Activated CD8-positive, alpha-beta memory T cell treated with anti-CD3 and anti-CD28 coated beads, Interleukin-2, amount 50 U/mL, for 4 hours (primary cell): Measurements from ENCODE around the gene ARHGAP22.

Experiments
- DNase-seq: peaks from one replicate; pipeline ENCODE4 v3.0.0-alpha.2; 2020

The ARHGAP22 gene

DNA sequence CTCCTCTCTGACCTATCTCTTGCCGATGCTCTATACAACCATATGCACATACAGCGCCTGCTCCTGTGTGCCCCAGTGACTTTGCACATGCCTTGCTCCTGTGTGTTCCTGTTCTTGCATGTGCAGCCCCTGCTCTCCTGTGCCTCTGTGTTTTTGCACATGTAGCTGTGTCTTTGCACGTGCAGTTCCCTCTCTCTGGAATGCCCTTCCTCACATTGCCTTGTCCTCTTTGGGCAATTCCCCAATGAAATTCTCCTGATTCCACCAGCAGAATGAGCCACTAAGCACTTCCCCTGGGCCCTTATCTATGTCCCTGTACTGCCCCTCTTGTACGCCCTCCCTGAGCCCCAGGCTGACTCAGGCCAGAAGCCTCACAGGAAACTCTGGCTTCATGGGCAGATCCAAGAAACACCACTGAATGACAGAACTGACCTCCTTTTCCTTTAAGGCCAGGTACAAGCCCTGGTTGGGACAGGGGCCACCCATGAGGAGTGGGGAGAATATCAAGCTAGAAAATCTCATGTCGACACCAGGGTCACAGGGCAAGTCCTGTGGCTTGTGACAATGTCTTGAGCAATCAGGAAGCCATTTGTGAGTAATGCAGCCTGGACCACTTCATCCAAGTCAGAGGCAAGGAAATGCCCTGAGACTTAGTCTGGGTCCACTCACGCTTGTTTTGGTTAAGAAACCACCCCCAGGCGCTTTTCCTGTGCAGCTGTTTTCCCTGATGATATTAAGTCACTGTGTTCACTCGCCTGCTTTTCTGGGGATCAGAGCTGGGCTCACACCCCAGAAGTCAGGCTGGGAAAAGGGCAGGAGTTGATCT, 1.9 kb upstream of the ARHGAP22 start:
- no peak for DNase-seq

DNA sequence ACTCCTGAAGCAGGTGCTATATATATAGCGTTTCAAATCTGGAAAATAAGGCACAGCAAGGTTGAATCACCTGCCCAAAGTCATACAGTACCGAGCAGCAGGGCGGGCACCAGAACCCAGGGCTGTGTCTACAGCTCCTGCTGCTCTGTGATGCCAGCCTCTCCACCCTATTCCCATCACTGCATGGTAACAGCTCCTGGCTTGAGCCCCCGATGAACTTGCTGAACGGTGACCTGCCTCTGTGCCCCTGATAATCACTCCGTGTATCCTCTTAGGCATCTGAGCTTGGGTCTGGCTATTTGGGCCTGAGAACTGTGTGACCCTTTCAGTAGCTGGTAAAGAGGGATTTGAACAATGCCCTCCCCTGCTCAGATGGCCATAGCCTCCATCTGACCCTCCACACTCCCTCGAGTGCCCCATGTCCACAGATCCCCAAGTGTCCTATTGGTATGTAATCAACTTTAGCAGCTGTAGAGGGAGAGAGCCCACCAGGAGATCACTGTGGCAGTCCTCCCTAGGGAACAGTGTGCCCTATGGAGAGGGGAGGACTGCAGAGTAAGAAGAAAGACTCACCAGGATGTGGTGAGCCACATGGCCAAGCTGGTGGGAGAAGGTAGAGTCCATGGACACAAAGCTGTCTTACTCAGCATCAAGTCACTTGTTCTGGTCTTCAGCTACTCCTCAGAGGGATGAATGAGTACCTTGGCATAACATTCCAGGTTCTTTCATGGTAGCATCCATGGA, 1.1 kb upstream of the ARHGAP22 start:
- no peak for DNase-seq

DNA sequence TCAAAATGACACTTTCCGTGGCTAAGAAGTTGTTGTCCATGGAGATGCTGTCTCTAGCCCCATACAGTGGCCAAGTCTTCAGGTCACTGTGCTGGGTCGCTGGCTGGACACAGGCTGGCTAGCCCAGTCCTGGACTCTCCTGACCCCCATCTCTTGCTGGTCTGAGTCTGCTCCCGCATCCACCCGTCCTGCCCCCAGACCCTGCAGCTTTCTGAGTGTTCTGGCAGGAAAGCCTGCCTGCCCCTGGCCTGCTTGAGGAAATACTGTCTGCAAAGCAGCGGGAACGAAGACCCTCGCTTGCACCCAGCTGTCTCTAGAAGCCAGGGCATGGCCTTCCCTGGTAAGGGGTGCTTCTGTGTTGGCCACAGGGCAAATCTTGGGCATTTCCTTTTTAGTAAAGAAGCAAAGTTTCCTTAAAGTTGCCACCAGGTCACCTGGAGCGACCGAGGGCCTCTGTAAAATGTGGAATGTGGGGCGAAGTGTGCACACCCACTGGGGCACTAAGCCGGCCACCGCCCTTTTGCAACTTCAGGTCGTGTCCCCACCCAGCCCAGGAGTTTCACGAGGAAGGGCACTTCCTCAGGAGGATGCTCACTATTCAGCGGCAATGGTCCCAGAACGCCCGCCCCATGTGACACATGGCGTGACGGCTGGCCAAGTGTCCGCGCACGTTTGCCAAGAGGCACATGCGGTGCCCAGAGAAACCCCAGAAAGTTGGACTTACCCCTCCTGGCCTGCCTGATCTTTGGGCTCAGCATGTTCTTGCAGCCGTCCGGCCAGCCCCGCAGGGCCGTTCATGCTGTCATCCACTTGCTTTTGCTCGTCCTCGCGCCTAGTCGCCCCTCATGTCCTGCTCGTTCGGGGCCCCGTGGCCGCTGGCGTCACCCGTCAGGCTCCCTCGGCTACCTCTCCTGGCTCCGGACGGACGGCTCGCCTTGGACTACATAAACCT, 558 bp downstream of the ARHGAP22 start:
- no peak for DNase-seq

DNA sequence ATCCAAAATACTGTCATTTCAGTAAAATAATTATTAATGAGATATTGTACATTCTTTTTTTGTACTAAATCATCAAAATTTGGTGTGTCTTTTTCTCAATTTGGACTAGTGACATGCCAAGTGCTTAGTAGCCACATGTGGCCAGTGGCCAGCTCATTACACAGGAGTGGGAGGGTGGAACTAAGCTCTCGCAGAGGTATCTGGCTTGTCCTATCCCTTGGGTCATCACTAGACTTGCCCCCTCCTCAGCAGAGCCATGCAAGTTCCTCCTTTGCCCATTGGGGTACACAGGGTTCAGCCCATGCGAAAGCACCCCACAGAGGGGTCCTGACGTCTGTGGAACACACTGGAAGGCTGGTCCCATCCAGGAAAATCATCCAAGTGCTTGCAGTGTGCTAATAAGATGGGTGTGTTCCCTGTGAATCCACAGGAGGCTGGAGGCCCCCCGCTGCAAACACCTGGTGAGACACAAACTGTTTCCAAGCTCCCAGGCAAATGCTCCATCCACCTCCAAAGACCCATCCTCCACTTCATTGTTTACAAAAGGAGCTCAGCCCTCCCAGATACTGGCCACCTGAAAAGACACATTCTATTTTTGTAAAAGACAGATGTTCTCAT, 1.3 kb downstream of the ARHGAP22 start:
- DNase-seq, result no peak

DNA sequence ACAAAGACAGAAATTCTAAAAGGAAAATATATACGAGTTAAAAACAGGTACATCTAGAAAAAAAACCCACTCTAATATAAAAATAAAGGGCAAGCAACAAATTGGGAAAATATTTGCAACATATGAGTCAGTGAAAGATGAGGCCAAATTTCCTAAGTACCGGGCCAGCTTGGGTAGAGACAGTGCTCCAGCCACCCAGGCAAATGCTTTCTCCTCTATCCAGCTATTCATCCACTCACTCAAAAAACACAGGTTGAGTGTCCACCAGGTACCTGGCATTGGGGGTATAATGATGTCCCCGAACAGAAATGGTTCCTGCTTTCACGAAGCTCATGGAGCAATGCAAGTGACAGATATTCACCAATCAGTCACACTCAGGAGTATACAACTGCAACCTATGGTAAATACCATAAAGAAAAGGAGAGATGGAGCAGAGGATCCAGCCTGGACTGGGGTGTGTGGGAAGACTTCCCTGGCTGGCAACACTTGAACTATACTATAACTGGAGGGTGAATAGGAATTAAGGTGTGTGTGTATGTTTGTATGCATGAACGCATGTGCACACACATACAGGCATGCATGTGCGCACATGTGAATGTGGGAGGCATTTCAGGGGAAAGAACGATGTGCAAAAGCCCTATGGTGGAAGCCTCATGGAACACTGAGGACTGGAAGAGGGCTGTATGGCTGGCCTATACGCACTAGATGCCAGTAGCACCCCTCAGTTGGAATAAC, 2.3 kb downstream of the ARHGAP22 start:
- DNase-seq, result no peak

DNA sequence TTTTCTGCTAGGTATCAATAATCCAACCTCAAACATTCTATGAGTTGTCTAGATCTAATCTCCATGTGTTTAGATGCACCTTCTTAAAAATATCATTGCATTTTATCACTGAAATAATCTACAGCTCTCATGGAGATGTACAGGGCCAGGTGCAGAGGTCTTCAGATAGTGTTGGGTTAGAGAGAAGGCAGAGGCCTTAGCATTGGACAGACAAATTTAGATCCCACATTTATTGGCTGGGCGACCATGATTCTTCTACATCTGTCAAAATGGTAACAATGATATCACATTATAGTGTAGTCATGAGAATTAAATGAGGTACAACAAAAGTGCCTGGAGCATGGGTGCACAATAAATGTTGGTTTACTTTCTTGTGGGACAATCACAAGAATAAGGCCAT, 3.1 kb downstream of the ARHGAP22 start:
- DNase-seq, result no peak

DNA sequence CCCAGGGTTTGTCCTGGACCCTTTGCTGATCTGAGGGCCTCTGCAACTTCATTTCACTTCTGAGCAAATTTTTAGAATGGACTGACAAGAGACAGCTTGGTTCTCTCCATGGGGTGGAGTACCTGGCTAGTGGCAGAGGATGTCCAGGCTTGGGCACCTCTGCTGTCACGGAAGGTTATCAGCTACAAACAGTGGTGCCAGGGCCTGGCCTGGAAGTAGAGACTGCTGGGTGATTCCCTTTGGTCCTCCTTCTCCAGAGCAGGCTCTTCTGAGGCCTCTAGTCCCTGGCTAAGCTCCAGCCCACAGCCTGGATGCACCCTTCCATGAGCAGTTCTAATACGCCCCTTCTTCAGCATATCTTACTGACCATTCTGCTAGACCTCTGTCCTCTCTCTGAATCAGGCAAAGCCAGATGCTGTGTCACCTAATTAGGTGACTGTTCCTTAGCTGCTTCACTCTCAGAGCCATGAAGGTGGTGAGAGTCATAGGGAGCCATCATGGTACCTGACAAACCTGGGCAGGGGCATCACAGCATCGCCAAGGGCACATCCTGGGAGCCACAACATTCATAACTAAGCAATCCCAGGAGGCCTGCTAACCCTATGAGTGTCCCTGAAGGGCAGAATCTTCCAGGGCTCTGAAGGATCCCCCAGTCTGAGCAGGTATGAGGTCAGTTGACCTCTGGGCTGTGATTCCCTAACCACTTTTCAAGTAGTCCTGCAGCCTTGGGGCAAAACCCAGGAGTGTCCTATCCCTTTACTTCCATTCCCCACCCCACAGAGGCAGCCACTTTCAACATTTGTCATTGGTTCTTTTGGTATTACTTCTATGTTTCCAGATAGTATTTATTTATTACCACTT, 4.0 kb downstream of the ARHGAP22 start:
- DNase-seq, result no peak

DNA sequence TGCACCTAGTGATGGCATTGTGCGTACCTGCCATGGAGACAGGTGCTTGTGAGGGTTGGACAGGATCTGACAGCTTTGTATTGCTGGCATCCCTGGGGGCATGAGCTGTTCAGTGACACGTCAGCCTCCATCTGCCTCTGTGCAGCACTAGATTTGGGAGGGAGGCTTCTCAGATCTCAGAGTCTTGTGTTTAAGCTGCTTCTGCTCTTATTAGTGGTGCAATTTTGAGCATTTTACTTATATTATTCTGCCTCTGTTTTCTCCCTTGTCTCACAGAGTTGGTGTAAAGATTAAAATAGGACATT, 5.1 kb downstream of the ARHGAP22 start:
- DNase-seq, result no peak

DNA sequence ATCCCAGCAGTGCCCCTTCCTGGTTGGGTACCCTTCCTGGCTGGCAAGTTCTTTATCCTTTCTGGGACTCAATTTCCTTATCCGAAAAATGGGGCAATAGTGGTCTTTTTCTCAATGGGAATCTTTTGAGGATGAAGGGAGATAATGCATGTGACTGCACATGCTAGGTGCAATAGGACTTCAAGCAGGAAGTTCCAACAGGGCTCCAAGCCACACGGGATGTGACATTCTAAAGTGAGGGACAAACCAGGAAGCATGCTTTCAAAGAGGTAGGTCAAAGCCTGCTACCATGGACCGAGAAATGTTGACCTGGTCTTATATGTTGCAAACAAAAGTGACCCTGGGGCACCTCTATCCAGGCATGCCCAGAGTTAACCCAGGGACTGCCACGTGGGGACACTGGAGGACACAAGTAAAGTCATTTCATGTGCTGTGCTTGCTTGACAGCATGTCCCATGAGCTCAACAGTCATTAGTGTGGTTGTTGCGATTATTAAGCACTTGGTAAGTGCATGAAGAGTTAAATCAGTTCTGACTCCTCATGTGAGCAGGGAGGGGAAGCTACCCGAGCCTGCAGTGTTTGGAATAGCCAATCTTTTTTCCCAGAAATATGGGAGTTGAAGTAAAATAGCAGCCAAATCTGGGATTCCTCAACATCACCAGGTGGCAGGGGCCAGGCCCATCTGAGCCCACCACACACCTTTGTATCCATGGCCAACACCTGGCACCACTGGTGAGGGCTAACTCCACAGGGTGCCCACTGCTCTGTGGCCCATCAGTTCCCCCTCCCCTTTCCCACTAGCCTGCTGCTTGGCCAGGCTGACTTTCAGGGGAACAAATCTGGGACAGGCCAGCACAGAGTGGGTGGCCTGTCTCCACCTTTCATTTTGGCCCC, 5.7 kb downstream of the ARHGAP22 start:
- DNase-seq, result no peak

DNA sequence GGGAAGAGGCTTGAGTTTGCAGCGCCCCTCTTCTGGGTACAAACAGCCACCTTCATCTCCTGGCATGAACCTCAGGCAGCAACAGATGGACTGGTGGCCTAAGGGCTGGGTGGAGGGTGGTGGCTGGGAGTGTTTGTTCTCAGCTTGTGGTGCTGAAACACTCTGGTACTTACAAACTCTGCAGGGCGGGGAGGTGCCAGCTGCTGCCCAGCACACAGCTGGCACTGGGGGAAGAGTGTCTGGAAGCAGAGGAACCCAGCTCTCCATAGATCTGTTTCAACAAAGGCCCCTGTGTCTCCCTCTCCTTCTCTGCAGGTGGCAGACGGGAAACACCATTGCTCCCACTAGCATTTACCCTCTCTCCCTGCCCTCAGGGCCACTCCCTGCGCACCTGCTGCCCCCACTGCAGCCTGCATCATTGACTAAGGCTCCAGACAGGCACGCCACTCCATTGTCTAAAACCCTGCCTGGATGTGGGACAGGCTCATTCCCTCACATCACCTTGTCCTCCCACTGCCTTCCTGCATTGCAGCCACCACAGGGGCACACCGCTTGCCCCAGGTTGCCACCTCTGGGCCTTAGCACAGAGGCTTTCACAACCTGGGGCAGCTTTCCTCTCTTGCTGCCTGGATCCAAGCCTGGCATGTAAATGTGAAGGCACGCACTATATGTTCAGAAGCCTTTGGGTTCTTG, 6.5 kb downstream of the ARHGAP22 start:
- DNase-seq, result no peak

DNA sequence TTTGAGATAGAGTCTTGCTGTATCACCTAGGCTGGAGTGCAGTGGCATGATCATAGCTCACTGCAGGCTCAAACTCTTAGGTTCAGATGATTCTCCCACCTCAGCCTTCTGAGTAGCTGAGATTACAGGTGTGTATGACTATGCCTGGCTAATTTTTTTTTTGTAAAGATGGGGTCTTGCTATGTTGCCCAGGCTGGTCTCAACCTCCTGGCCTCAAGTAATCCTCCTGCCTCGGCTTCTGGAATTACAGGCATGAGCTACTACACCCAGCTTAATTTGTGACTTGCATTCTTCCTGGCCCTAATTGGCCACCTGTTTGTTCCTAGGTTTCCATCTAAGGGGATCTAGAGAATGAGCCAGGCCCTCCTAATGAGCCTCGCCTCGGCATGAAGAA, 9.3 kb downstream of the ARHGAP22 start:
- no peak for DNase-seq

DNA sequence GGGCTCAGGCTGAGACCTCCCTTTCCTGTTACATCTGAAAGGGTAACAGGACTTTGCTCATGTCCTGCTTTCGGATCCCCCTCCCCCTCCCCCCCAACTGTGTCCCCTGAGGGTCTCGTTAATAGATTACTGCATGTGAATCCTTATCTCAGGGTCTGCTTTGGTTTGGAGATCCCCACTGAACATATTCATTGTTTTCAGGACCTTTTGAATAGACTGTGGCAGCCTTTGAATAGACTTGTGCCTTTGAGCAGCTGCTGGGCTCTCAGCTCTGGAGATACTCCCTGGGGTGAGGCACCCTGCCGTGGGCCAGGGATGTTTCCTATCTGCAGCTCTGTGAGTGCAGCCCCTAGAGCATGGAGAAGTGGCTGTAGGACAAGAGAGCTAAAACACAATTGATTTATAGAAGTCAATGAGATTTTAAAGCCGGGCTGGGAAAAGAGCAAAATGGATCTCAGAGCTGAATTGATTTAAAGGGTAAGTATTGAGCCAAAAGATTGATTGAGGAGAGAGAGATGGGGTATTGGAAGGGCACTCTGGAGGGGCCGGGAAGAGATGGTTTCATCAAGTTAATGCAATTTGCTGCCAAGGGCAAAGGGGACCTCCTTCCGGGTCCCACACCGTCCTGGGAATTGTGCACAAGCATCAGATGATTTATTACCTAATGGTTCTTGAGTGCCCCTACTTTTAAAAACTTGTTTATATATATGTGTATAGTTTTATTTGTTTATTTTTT, 9.9 kb downstream of the ARHGAP22 start:
- no peak for DNase-seq

DNA sequence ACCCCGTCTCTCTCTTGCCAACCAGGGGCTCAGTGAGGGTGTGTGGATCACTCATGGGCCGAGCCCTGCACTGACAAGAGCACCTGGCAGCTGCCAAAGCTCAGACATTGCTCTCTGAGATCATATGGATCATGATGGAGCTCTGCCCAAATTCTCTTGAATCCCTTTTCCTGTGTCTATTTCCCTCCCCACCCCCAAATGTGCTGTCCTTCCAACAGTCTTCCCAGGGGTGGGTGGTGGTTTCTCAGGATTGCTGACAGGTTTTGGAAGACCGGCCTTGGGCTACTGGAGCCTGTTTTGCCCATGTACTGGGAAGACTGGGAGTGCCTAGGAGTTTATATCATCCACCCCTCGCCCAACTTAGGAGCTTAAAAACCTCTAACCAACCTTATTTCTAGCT, 10.5 kb downstream of the ARHGAP22 start:
- DNase-seq, result no peak

DNA sequence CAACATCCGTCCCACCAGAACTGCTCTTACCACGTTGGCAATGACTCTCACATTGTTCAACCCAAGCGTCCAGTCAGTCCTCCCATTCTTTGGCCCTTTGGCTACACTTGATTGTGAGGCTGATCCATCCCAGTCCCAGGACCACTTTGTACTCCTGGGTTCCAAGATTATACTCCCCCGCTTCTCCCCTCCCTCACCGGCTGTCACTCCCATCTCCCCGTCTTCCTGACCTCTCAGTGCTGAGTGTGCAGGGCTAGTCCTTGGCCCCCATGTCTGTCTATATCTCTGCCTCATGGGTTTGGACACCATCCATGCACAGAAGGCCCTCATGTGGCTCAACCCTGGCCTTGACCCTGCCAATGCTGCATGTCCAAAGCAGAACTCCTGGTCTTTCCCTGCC, 12.5 kb downstream of the ARHGAP22 start:
- no peak for DNase-seq

DNA sequence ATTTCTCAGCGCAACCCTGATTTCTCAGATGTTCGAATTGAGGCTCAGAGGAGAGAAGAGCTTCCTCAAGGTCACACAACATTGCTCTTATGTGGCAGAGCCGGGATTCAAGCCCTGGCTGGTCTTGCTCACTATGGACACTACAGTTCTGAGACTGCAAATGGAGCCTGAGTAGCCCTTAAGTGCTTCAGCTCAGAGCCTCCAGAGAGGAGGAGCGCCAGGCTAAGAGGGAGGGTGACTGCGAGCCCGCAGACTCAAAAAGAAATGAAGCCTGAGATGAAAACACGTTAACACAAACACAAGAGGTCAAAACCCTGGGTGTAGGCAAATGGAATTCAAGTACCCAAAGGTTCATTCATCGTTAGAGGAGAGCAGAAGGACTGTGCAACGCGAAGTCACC, 13.9 kb downstream of the ARHGAP22 start:
- no peak for DNase-seq

DNA sequence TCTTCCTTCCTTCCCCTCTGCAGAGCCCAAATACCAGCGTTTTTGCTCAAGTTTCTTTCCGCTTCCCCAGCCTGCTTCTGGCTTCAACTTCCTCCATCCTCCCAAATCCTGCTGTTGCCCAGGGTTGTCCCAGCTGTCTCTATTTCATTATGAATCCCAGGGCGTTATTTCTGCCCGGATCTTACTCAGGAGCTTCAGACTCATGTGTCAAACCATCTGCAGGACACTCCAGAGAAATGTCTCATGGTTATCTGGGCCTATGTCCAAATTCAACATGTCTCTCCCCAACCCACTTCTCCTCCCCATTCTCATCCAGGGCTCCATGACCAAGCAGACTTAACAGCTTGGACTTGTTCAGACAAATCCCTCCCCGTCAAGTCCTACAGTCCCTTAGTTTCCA, 15.6 kb downstream of the ARHGAP22 start:
- DNase-seq, result no peak

DNA sequence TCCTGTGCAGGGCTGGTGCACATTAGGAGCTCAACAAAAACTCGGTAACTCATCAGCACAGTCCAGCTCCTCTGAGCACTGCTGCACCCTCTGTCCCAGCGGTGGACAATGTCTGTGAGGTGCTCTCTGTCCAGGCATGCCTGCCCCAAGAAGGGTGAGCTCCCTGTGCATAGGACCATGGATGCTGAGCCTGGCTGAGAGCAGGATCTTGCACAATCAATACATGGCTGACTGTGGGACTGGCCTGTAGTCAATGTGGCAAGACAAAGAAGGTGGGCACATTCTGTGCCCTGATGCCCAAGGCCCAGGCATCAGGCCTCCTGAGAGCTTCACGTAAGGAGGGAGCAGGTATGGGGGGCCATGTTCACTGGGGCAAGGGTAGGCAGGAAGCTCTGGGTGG, 17.1 kb downstream of the ARHGAP22 start:
- DNase-seq, result no peak

DNA sequence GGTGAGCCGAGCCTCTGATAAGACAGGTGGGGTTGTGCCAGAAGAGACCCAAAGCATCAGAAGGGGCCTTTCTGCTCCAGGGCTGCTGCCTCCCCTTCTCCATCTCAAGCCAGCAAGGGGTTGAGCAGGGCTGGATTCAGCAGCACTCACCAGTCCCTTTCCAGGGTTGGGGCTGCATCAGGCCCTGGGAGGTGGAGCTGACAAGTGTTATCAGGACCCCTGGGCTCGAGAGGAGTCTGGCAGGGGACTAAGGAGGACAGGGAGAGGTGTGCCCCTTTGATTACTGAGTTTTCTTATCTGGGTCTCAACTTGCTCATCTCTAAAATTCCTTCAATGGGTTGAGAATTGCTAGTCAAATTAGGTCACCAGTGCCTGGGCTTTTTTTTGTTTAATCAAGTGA, 17.8 kb downstream of the ARHGAP22 start:
- no peak for DNase-seq

DNA sequence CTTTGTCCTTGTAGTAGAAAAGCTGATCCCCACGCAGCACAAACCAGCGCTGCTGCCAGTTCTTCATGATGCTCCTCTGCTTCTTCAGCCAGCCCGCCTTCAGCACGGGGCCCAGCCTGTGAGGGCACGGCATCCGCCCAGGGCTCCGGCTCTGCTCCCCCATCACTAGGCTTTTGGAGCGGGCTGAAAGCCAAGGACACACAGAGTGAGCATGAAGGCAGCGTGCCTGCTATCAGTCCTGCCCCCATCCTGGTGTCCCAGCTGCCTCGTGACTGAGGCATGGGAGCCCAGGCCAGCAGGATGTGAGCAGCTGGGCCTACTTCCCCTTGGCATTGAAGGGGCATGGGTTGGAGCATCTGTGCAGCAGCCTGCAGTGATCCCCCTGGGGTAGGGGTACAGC, 21.9 kb downstream of the ARHGAP22 start:
- DNase-seq, result no peak
